K562 (cell line): ENCODE data around the gene TECPR1. TPM values are rescaled to one million over a fixed set of nuclear protein-coding genes. Genes with fewer than 3 reads are reported as not detected.

Source experiments
- C11orf30 ChIP-seq: fragments of 450-650 bp; IDR thresholded peaks from 2 replicates; pipeline ENCODE4 v1.6.1; 2016; ENCODE audit warnings: low read depth, mild to moderate bottlenecking
- ESRRA ChIP-seq: fragments of 450-650 bp; IDR thresholded peaks from 2 replicates; pipeline ENCODE4 v1.6.1; 2014; ENCODE audit warnings: low read depth, mild to moderate bottlenecking, moderate library complexity, borderline replicate concordance
- HDAC1 ChIP-seq, 2 experiments: fragments of 450-650 bp; IDR thresholded peaks; 2 replicates each; pipeline ENCODE4 v1.6.1; 2016 to 2017; ENCODE audit warnings: inconsistent platforms in 1 of 2, mild to moderate bottlenecking in 1 of 2, moderate library complexity in 1 of 2
- HIVEP1 ChIP-seq: fragments of 250-450 bp; sonication (Bioruptor Pico); IDR thresholded peaks from 2 replicates; pipeline ENCODE4 v1.4.0; 2020; ENCODE audit warnings: mild to moderate bottlenecking
- MAFF ChIP-seq: IDR thresholded peaks from 2 replicates; pipeline ENCODE4 v1.6.1; 2012; ENCODE audit warnings: low read length, improper control_type of control experiment
- MYBL2 ChIP-seq, 2 experiments: fragments of 450-650 bp in 1 of 2; sonication (generic) in 1 of 2; formaldehyde crosslinking in 1 of 2; IDR thresholded peaks; 2 replicates each; pipeline versions ENCODE4 v1.6.1 to v1.8.1; 2017 to 2022; ENCODE audit warnings: borderline replicate concordance in 1 of 2, inconsistent platforms in 1 of 2, low read depth in 1 of 2, mild to moderate bottlenecking in 1 of 2, missing genetic modification reagents in 1 of 2, moderate library complexity in 1 of 2
- PPARD ChIP-seq: fragments of 250-450 bp; sonication (Bioruptor Pico); IDR thresholded peaks from 2 replicates; pipeline ENCODE4 v1.8.0; 2022; ENCODE audit warnings: inconsistent platforms, mild to moderate bottlenecking, moderate library complexity
- RBM25 ChIP-seq: fragments of 200-400 bp; formaldehyde crosslinking; IDR thresholded peaks from 2 replicates; pipeline ENCODE4 v1.6.1; 2018; ENCODE audit warnings: low read length, low read depth, moderate library complexity; ENCODE audit not compliant: severe bottlenecking
- RCOR1 ChIP-seq, 2 experiments: IDR thresholded peaks; 2 replicates each; pipeline ENCODE4 v1.6.1; 2012; ENCODE audit warnings: low read depth in 2 of 2, low read length in 2 of 2, borderline replicate concordance in 1 of 2, improper control_type of control experiment in 1 of 2
- SAP30 ChIP-seq: fragments of 200-600 bp; sonication (generic); IDR thresholded peaks from 2 replicates; pipeline ENCODE4 v1.6.1; 2012; ENCODE audit warnings: borderline replicate concordance, low read depth, mild to moderate bottlenecking, moderate library complexity, low read length, control low read depth, inconsistent platforms; ENCODE audit not compliant: insufficient read depth, poor library complexity, severe bottlenecking
- SIN3A ChIP-seq, 2 experiments: fragments of 150-350 bp in 1 of 2; IDR thresholded peaks; 2 replicates each; pipeline ENCODE4 v1.6.1; 2011 to 2016; ENCODE audit warnings: borderline replicate concordance in 2 of 2, low read depth in 2 of 2, low read length in 2 of 2, mild to moderate bottlenecking in 2 of 2, moderate library complexity in 2 of 2; ENCODE audit not compliant: control insufficient read depth in 1 of 2
- SIRT6 ChIP-seq: IDR thresholded peaks from one replicate; pipeline ENCODE4 v1.6.1; 2012; ENCODE audit warnings: low read depth, mild to moderate bottlenecking, control low read depth, inconsistent platforms, low read length, moderate library complexity
- SLC30A9 ChIP-seq: fragments of 250-450 bp; sonication (Bioruptor Pico); IDR thresholded peaks from 2 replicates; pipeline ENCODE4 v1.8.0; 2022; ENCODE audit warnings: mild to moderate bottlenecking, moderate library complexity
- SRSF7 ChIP-seq: fragments of 200-400 bp; formaldehyde crosslinking; optimal IDR thresholded peaks from 2 replicates; pipeline ENCODE3; 2017; ENCODE audit warnings: mild to moderate bottlenecking, low read depth, low read length
- ZNF785 ChIP-seq: fragments of 250-450 bp; sonication (Bioruptor Pico); IDR thresholded peaks from 2 replicates; pipeline ENCODE4 v1.4.0; 2020; ENCODE audit warnings: mild to moderate bottlenecking
- polyA plus RNA-seq, 8 experiments: library from polyadenylated mRNA; depleted of rRNA in 4 of 8; stranded (reverse) in 5 of 8; unstranded in 3 of 8; fragments of >200 nt; fragmentation: Nextera tagmentation in 2 of 8; fragmentation: Illumina TruSeq in 1 of 8; extraction: Ambion mirVana in 2 of 8; extraction: Trizol in 1 of 8; gene quantifications; 2 replicates each; pipeline versions ENCODE4 v1.2.1 to v1.2.3, GENCODE V29; 2011 to 2014; ENCODE audit warnings: inconsistent platforms in 1 of 8, missing spikeins in 1 of 8
- total RNA-seq, 7 experiments: library from RNA; depleted of rRNA in 6 of 7; stranded (reverse); fragments of >200 nt in 6 of 7; fragmentation: Illumina TruSeq in 2 of 7; extraction: Trizol in 2 of 7; gene quantifications; 2 replicates each; pipeline versions ENCODE4 v1.2.1 to v1.2.3, GENCODE V29; 2011 to 2021; ENCODE audit warnings: low replicate concordance in 1 of 7
- TF ChIP-seq, protein P1 (sequence below), 2 experiments: IDR thresholded peaks in 1 of 2; conservative IDR thresholded peaks in 1 of 2; 2 replicates each; pipeline ENCODE4 v1.6.1; 2016; ENCODE audit warnings: low read depth in 2 of 2, mild to moderate bottlenecking in 1 of 2, missing compliant biosample characterization in 1 of 2, missing genetic modification characterization in 1 of 2, moderate library complexity in 1 of 2
- TF ChIP-seq, protein P2 (sequence below), 3 experiments: fragments of 200-800 bp in 1 of 3; fragments of 250-450 bp in 1 of 3; fragments of 450-650 bp in 1 of 3; sonication (Bioruptor Pico) in 1 of 3; sonication (Bioruptor generic) in 1 of 3; formaldehyde crosslinking in 1 of 3; IDR thresholded peaks; 2 replicates each; pipeline versions ENCODE4 v1.6.1 to v1.8.0; 2016 to 2022; ENCODE audit warnings: mild to moderate bottlenecking in 2 of 3, missing genetic modification characterization in 2 of 3, missing compliant biosample characterization in 1 of 3, moderate library complexity in 1 of 3

Gene TECPR1
- total and polyA plus RNA-seq, 9 of the 15 experiments (the other 6 are each of a cell fraction or from before 2014, with no cell fraction given): 0.17 to 15.0 (median 2.2) TPM

DNA sequence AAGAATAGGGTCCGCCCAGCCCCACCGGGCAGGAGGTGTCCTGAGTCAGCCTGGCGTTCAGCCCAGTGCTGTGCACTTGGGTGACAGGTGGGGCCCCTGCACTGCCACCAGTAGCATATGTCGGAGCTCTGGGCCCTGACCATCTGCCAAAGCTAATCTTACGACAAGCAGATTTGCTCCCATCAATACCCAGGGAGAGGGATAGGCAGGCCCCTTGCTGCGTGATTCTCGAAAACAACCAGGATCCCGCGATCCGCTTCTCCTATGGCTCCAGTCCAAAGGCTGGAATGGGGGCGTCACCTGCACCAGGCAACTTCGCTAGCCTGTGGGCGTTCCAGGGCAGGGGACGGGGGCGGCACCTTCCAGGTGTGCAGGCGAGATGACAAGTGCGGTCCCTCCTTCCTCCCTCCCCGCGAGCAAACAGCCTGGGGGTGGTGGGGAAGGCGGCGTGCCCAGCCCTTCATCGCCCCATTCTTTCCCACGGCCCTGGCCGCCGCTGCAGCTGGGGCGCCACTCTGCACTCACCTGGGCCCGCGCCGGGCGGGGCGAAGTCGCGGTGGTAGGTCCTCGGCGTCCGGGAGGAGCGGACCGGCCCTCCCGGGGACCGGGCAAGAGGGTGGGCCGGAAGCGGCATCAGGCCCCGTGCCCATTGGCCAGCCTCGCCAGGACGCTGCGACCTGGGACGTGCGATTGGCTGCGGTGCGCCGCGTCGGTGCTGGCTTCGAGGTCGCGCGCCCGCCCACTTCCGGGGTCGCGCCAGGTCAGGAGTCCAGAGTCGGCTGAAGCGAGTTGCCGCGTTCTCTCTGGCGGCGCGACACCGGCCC is at the start of gene TECPR1 (continued):
- TF ChIP-seq SIN3A (IDR thresholded peaks at IDR 0.05; ENCODE audit: borderline replicate concordance in 2 of 2, control insufficient read depth in 1 of 2, low read depth in 2 of 2, low read length in 2 of 2) (peak in 1 of 2 experiments; percentile 59; a peak in 2 of 4 replicates), ESRRA (peak; percentile 69; the same call in 1 of the 2 replicates), SIRT6 (no peak), HIVEP1 (CRISPR knock-in tag) (no peak), ZNF785 (CRISPR knock-in tag) (no peak), PPARD (no peak), SRSF7 (no peak), C11orf30 (peak; percentile 76), SLC30A9 (CRISPR knock-in tag) (no peak), SAP30 (peak; percentile 50), RBM25 (peak; percentile 100), HDAC1 (IDR thresholded peaks at IDR 0.05) (peak in 1 of 2 experiments; percentile 73; a peak in 1 of 4 replicates), MAFF (no peak), MYBL2 (IDR thresholded peaks at IDR 0.05; ENCODE audit: low read depth) (no peak), MYBL2 (CRISPR knock-in tag; IDR thresholded peaks at IDR 0.05; ENCODE audit: borderline replicate concordance) (no peak), RCOR1 (IDR thresholded peaks at IDR 0.05; ENCODE audit: borderline replicate concordance in 1 of 2, low read depth in 2 of 2, low read length in 2 of 2) (no peak)
- TF ChIP-seq, protein P1, sequence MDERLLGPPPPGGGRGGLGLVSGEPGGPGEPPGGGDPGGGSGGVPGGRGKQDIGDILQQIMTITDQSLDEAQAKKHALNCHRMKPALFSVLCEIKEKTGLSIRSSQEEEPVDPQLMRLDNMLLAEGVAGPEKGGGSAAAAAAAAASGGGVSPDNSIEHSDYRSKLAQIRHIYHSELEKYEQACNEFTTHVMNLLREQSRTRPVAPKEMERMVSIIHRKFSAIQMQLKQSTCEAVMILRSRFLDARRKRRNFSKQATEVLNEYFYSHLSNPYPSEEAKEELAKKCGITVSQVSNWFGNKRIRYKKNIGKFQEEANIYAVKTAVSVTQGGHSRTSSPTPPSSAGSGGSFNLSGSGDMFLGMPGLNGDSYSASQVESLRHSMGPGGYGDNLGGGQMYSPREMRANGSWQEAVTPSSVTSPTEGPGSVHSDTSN (CRISPR knock-in tag; IDR thresholded peaks at IDR 0.05; ENCODE audit: low read depth): no peak
- TF ChIP-seq, protein P1 (tag; conservative IDR thresholded peaks at IDR 0.05; ENCODE audit: low read depth): no peak
- TF ChIP-seq, protein P2, sequence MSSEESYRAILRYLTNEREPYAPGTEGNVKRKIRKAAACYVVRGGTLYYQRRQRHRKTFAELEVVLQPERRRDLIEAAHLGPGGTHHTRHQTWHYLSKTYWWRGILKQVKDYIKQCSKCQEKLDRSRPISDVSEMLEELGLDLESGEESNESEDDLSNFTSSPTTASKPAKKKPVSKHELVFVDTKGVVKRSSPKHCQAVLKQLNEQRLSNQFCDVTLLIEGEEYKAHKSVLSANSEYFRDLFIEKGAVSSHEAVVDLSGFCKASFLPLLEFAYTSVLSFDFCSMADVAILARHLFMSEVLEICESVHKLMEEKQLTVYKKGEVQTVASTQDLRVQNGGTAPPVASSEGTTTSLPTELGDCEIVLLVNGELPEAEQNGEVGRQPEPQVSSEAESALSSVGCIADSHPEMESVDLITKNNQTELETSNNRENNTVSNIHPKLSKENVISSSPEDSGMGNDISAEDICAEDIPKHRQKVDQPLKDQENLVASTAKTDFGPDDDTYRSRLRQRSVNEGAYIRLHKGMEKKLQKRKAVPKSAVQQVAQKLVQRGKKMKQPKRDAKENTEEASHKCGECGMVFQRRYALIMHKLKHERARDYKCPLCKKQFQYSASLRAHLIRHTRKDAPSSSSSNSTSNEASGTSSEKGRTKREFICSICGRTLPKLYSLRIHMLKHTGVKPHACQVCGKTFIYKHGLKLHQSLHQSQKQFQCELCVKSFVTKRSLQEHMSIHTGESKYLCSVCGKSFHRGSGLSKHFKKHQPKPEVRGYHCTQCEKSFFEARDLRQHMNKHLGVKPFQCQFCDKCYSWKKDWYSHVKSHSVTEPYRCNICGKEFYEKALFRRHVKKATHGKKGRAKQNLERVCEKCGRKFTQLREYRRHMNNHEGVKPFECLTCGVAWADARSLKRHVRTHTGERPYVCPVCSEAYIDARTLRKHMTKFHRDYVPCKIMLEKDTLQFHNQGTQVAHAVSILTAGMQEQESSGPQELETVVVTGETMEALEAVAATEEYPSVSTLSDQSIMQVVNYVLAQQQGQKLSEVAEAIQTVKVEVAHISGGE (CRISPR knock-in tag; IDR thresholded peaks at IDR 0.05): peak; percentile 81 to 95 (median 93); a peak in 5 of 6 replicates
